Neutrophil (primary cell): ENCODE results near the gene ALAD.

ENCODE experiments used
- H3K27ac ChIP-seq: fragments of 200-600 bp; sonication (generic); 2 replicates; pipeline ENCODE4 v1.5.1; 2016; ENCODE audit warnings: mild to moderate bottlenecking, moderate library complexity
- H3K27me3 ChIP-seq: fragments of 200-600 bp; sonication (generic); 2 replicates; pipeline ENCODE4 v1.6.0; 2016; ENCODE audit warnings: mild to moderate bottlenecking
- H3K36me3 ChIP-seq: fragments of 200-600 bp; sonication (generic); 2 replicates; pipeline ENCODE4 v1.5.1; 2017
- H3K4me1 ChIP-seq, 2 experiments: fragments of 200-600 bp in 1 of 2; sonication (generic) in 1 of 2; 1 replicate in 1 of 2; 2 replicates in 1 of 2; pipeline versions ENCODE4 v1.5.1 to v1.6.1; 2013 to 2016; ENCODE audit warnings: low read depth in 1 of 2, low read length in 1 of 2, mild to moderate bottlenecking in 1 of 2, moderate library complexity in 1 of 2; ENCODE audit not compliant: control insufficient read depth in 1 of 2, insufficient read depth in 1 of 2
- H3K4me3 ChIP-seq, 2 experiments: fragments of 200-600 bp in 1 of 2; sonication (generic) in 1 of 2; 1 replicate in 1 of 2; 2 replicates in 1 of 2; pipeline ENCODE4 v1.5.1; 2013 to 2016; ENCODE audit warnings: low read depth in 1 of 2, low read length in 1 of 2, mild to moderate bottlenecking in 1 of 2, moderate library complexity in 1 of 2
- H3K9me3 ChIP-seq: fragments of 200-600 bp; sonication (generic); 2 replicates; pipeline ENCODE4 v1.5.1; 2016
- TF ChIP-seq, protein P1 (sequence below): fragments of 200-600 bp; sonication (generic); IDR thresholded peaks from 2 replicates; pipeline ENCODE4 v1.5.1; 2016; ENCODE audit warnings: antibody characterized with exemption

Gene ALAD

DNA sequence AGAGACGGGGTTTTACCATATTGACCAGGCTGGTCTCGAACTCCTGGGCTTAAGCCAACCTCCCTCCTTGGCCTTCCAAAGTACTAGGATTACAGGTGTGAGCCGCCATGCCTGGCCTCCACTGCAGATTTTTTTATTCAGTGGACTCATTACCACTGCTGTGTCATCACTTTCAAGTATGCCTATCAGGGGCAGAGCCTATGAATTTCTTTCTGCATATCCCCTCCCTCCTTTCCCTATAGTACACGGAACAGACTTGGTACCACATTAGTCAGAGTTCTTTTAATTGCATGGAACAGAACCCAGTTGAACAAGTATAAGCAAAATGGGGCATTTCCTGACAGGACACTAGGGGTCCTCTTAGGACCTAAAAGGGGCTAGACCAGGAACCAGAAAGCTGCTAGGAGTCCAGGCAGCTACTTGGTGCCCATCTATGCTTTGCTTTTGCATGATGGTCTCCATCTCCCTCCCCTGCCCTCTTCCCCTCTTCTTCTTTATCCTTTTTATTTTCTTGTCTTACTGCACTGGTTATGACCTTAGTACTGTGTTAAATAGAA lies 46.0 kb downstream of the ALAD start:
- Histone ChIP-seq H3K4me1 (peaks cover 12 to 14% of the 10 kb centered on the region in 2 experiments), H3K27ac (no peak overlapping the region), H3K4me3 (no peak overlapping the region), H3K9me3 (no peaks in the 10 kb centered on the region), H3K36me3 (no peaks in the 10 kb centered on the region), H3K27me3 (peaks cover 10% of the 10 kb centered on the region)
- TF ChIP-seq, protein P1, sequence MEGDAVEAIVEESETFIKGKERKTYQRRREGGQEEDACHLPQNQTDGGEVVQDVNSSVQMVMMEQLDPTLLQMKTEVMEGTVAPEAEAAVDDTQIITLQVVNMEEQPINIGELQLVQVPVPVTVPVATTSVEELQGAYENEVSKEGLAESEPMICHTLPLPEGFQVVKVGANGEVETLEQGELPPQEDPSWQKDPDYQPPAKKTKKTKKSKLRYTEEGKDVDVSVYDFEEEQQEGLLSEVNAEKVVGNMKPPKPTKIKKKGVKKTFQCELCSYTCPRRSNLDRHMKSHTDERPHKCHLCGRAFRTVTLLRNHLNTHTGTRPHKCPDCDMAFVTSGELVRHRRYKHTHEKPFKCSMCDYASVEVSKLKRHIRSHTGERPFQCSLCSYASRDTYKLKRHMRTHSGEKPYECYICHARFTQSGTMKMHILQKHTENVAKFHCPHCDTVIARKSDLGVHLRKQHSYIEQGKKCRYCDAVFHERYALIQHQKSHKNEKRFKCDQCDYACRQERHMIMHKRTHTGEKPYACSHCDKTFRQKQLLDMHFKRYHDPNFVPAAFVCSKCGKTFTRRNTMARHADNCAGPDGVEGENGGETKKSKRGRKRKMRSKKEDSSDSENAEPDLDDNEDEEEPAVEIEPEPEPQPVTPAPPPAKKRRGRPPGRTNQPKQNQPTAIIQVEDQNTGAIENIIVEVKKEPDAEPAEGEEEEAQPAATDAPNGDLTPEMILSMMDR: no peak

DNA sequence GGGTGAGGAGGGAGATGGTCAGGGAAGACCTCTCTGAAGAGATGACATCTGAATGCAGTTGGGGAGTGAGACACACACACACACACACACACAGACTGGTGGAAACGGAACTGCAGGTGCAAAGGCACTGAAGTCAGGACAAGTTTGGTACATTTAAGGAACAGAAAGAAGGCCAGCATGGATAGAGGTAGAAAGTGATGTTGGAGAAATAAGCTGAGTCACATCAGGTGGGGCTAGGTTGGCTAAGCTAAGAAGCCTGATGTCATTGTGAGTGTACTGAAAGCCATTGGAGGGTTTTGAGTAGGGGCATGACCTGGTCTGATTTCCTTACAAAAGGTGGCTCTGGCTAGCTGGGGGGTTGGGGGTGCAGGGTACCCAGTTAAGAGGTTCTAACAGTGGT lies 48.7 kb downstream of the ALAD start:
- TF ChIP-seq, protein P1: no peak
- Histone ChIP-seq H3K27me3 (peaks cover 27% of the 10 kb centered on the region), H3K4me1 (peaks cover 17 to 19% of the 10 kb centered on the region in 2 experiments), H3K27ac (no peak overlapping the region), H3K36me3 (no peaks in the 10 kb centered on the region), H3K9me3 (no peaks in the 10 kb centered on the region), H3K4me3 (no peak overlapping the region)

DNA sequence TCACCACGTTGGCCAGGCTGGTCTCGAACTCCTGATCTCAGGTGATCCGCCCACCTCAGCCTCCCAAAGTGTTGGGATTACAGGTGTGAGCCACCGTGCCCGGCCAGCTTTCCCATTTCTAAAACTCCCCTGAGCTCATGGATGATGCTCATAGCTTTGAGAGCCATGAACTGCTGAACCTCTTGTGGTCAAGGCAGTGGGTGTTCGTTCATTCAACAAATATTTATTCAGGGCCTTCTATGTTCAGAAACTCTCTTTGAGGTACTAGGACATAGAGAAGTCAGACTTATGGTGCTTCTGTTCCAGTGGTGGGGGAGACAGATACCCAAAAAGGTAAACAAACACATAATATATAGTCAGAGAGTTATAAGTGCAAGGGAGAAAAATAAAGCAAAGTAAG lies 49.1 kb downstream of the ALAD start:
- Histone ChIP-seq H3K27ac (no peak overlapping the region), H3K4me1 (peaks cover 17 to 19% of the 10 kb centered on the region in 2 experiments), H3K9me3 (no peaks in the 10 kb centered on the region), H3K36me3 (no peaks in the 10 kb centered on the region), H3K27me3 (peaks cover 27% of the 10 kb centered on the region), H3K4me3 (no peak overlapping the region)
- TF ChIP-seq, protein P1: no peak

DNA sequence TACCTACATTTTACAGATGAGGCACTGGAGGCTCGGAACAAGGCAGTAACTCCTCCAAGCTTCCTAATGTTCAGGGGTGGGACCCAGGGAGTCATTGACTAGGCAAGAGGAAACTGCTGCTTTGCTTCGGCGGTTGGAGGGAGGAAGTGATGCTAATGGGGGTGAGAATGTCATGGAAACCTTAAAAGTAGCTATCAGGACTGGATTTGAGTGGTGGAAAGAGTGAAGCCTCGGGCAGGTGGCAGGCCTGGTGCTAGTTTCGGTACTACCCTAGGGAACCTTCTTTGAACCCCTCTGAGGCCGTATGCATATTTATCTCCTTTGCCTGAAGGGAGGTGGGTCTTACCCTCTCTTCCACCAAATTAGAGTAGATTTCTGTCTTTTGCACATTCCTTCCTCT lies 50.1 kb downstream of the ALAD start:
- peaks cover 17 to 19% of the 10 kb centered on the region in 2 experiments for H3K4me1 ChIP-seq
- peaks cover 27% of the 10 kb centered on the region for H3K27me3 ChIP-seq
- TF ChIP-seq, protein P1: no peak
- H3K36me3 ChIP-seq: no peaks in the 10 kb centered on the region
- H3K4me3 ChIP-seq: peak overlapping the region in 1 of 2 experiments; percentile 61
- H3K27ac ChIP-seq: no peak overlapping the region
- H3K9me3 ChIP-seq: no peaks in the 10 kb centered on the region

DNA sequence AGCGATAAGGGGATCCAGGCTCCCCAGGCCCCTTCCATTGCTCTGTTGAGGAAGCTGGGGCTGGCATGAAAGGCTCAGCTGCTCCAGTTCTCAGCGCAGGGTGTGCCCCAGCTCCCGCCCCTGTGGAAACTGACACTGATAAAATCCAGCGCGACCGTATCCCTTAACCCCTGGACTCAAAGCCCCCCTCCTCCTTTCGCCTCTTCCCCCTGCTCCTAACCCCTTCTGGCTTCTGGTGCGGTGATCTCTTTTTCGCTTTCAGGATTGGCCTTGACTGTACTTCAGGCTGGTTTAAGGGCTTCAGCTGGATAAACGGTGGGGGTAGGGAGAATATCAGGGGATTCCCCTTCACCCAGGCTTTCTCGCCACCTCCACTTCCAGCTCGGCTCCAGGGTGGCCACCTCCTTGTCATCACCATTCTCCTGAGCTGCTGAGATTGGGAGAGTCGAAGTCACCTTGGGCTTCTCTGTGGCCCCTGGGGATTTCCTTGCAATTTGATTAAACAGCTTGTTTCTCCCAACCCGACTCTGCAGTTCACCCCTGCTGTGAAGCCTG lies 50.9 kb downstream of the ALAD start:
- Histone ChIP-seq H3K36me3 (no peaks in the 10 kb centered on the region), H3K9me3 (no peaks in the 10 kb centered on the region), H3K27ac (no peak overlapping the region), H3K27me3 (peaks cover 27% of the 10 kb centered on the region), H3K4me1 (peaks cover 17 to 19% of the 10 kb centered on the region in 2 experiments), H3K4me3 (peak overlapping the region; percentile 54 to 61)
- TF ChIP-seq, protein P1: no peak
